Liver (tissue), 9 donors: Measurements from ENCODE around the gene MACROD1. TPM values are rescaled to one million over a fixed set of nuclear protein-coding genes. Genes with fewer than 3 reads are reported as not detected.

Experiments used
- DNase-seq: peaks from one replicate; pipeline ENCODE4 v3.0.0-alpha.2; 2017; ENCODE audit warnings: low spot score
- H3K27ac ChIP-seq, 2 donors: one replicate each; pipeline ENCODE4 v1.7.0; 2013; ENCODE audit warnings: inconsistent platforms in 2 of 2, low read length in 2 of 2, control low read depth in 1 of 2, low read depth in 1 of 2, mild to moderate bottlenecking in 1 of 2
- H3K27me3 ChIP-seq, 4 donors: one replicate each; pipeline versions ENCODE4 v1.6.1 to v1.7.0; 2013; ENCODE audit warnings: low read length in 3 of 4, inconsistent platforms in 1 of 4, mild to moderate bottlenecking in 1 of 4, moderate library complexity in 1 of 4; ENCODE audit not compliant: control insufficient read depth in 4 of 4, insufficient read depth in 4 of 4
- H3K36me3 ChIP-seq, 4 donors: one replicate each; pipeline versions ENCODE4 v1.6.1 to v1.7.0; 2013; ENCODE audit warnings: low read length in 3 of 4, mild to moderate bottlenecking in 3 of 4, low read depth in 1 of 4, moderate library complexity in 1 of 4; ENCODE audit not compliant: control insufficient read depth in 4 of 4, insufficient read depth in 3 of 4
- H3K4me1 ChIP-seq, 4 donors: one replicate each; pipeline versions ENCODE4 v1.6.1 to v1.7.0; 2013; ENCODE audit warnings: low read length in 3 of 4, mild to moderate bottlenecking in 3 of 4, moderate library complexity in 1 of 4; ENCODE audit not compliant: control insufficient read depth in 4 of 4, insufficient read depth in 4 of 4
- H3K4me3 ChIP-seq, 3 donors: one replicate each; pipeline versions ENCODE4 v1.6.1 to v1.7.0; 2013; ENCODE audit warnings: low read length in 3 of 3, control low read depth in 1 of 3, low read depth in 1 of 3, mild to moderate bottlenecking in 1 of 3
- H3K9ac ChIP-seq, 2 donors: one replicate each; pipeline ENCODE4 v1.7.0; 2013; ENCODE audit warnings: low read length in 2 of 2, mild to moderate bottlenecking in 2 of 2, moderate library complexity in 2 of 2, control low read depth in 1 of 2, low read depth in 1 of 2
- H3K9me3 ChIP-seq, 4 donors: one replicate each; pipeline versions ENCODE4 v1.6.1 to v1.7.0; 2013; ENCODE audit warnings: low read length in 3 of 4; ENCODE audit not compliant: control insufficient read depth in 4 of 4
- CTCF ChIP-seq: fragments of 150-350 bp; IDR thresholded peaks from 2 replicates; pipeline ENCODE4 v1.5.1; 2017; ENCODE audit warnings: improper control_type of control experiment, low read depth, low read length; ENCODE audit not compliant: missing input control
- EGR1 ChIP-seq, 2 donors: IDR thresholded peaks; 2 replicates each; pipeline ENCODE4 v1.6.1; 2016 to 2018; ENCODE audit warnings: antibody characterized with exemption in 2 of 2, low read depth in 2 of 2
- FOXA1 ChIP-seq: IDR thresholded peaks from 2 replicates; pipeline ENCODE4 v1.6.1; 2016; ENCODE audit warnings: antibody characterized with exemption
- GABPA ChIP-seq, 2 donors: IDR thresholded peaks in 1 of 2; conservative IDR thresholded peaks in 1 of 2; 2 replicates each; pipeline ENCODE4 v1.6.1; 2016; ENCODE audit warnings: antibody characterized with exemption in 2 of 2, mild to moderate bottlenecking in 1 of 2, moderate library complexity in 1 of 2
- HNF4A ChIP-seq, 2 donors: conservative IDR thresholded peaks; 2 replicates each; pipeline ENCODE4 v1.6.1; 2016; ENCODE audit warnings: antibody characterized with exemption in 2 of 2, mild to moderate bottlenecking in 2 of 2
- NR2F2 ChIP-seq: IDR thresholded peaks from 2 replicates; pipeline ENCODE4 v1.6.1; 2016; ENCODE audit warnings: antibody characterized with exemption
- REST ChIP-seq: IDR thresholded peaks from 2 replicates; pipeline ENCODE4 v1.6.1; 2016; ENCODE audit warnings: antibody characterized with exemption, mild to moderate bottlenecking
- SP1 ChIP-seq: IDR thresholded peaks from 2 replicates; pipeline ENCODE4 v1.6.1; 2018; ENCODE audit warnings: antibody characterized with exemption, mild to moderate bottlenecking
- TAF1 ChIP-seq: conservative IDR thresholded peaks from 2 replicates; pipeline ENCODE4 v1.6.1; 2016; ENCODE audit warnings: antibody characterized with exemption, mild to moderate bottlenecking
- WGBS: extraction: QIAGEN DNeasy Blood & Tissue Kit; methylation state at CpG from one replicate; pipeline ENCODE4 v1.1.7; 2013; 5-methylcytosine and 5-hydroxymethylcytosine counted together
- polyA plus RNA-seq, 2 donors: library from polyadenylated mRNA; stranded (reverse) in 1 of 2; unstranded in 1 of 2; fragments of 200-250 nt in 1 of 2; fragments of >200 nt in 1 of 2; fragmentation: Nextera tagmentation in 1 of 2; extraction: Ambion mirVana in 1 of 2; gene quantifications; one replicate each; pipeline versions ENCODE4 v1.2.1 to v1.2.3, GENCODE V29; 2013 to 2015
- total RNA-seq, 2 donors: library from RNA; depleted of rRNA; stranded (reverse); fragments of >200 nt; gene quantifications; one replicate each; pipeline ENCODE4 v1.2.3, GENCODE V29; 2014
- TF ChIP-seq, protein P1 (sequence below): IDR thresholded peaks from 2 replicates; pipeline ENCODE4 v1.6.1; 2016; ENCODE audit warnings: antibody characterized with exemption
- donor health status: healthy.
- donor health status: healthy.
- donor health status: healthy.
- donor health status: healthy.
- donor health status: healthy.

Gene MACROD1
- total and polyA plus RNA-seq, 4 donors: 8.9 to 25.9 (median 13.1) TPM

DNA sequence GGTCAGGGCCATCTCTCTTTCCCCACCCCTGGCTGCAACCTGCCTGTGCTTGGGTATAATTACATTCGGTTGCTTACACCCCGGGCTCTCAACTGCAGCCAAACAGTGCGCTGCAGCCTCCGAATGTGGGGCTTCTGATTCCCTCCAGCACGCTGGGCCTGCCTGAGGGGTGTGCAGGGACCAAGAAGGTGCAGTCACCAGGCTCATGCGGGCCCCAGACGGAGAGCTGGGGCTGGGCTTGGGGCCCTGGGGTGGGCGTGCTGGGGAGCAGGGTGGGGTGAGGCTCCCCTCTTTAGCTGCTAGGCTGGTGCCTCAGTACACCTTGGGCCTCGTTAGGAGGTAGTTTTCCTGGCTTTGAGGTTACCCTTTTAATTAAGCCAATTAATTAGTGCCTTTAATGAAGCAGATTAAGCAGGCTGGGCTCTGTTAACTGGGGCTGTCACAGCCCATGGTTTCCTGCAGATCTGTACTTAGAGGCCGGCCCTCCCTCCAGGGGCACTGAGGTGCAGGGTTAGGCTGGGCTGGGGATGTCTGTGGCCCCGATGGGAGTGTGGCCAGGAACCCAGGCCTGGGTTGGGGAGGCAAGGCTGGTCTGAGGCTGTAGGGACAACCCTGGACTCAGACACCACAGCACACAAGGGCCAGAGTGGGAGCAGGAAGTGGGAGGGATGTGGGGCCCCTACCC lies 112.8 kb downstream of the MACROD1 start:
- 90% methylated on average over 11 of the region's 11 CpGs for WGBS

More for the DNA sequence above, 112.8 kb downstream of the MACROD1 start:
- Histone ChIP-seq H3K27ac (no peak overlapping the region), H3K9me3 (no peaks in the 10 kb centered on the region), H3K36me3 (no peaks in the 10 kb centered on the region), H3K27me3 (no peaks in the 10 kb centered on the region), H3K4me1 (no peaks in the 10 kb centered on the region), H3K4me3 (no peak overlapping the region), H3K9ac (no peak overlapping the region)
- TF ChIP-seq, protein P1, sequence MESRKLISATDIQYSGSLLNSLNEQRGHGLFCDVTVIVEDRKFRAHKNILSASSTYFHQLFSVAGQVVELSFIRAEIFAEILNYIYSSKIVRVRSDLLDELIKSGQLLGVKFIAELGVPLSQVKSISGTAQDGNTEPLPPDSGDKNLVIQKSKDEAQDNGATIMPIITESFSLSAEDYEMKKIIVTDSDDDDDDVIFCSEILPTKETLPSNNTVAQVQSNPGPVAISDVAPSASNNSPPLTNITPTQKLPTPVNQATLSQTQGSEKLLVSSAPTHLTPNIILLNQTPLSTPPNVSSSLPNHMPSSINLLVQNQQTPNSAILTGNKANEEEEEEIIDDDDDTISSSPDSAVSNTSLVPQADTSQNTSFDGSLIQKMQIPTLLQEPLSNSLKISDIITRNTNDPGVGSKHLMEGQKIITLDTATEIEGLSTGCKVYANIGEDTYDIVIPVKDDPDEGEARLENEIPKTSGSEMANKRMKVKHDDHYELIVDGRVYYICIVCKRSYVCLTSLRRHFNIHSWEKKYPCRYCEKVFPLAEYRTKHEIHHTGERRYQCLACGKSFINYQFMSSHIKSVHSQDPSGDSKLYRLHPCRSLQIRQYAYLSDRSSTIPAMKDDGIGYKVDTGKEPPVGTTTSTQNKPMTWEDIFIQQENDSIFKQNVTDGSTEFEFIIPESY: no peak
- TF ChIP-seq EGR1 (IDR thresholded peaks at IDR 0.05; ENCODE audit: low read depth in 2 of 2) (no peak), TAF1 (no peak), NR2F2 (no peak), SP1 (no peak), REST (no peak), HNF4A (conservative IDR thresholded peaks at IDR 0.05) (no peak), GABPA (IDR thresholded peaks at IDR 0.05 in 1 of 2, conservative IDR thresholded peaks at IDR 0.05 in 1 of 2) (no peak), FOXA1 (no peak), CTCF (no peak)
- DNase-seq: no peak
